Smooth muscle cell (in vitro differentiated cells): ENCODE measurements around the gene CASQ1. TPM values are rescaled to one million over a fixed set of nuclear protein-coding genes. Genes with fewer than 3 reads are reported as not detected.
A peak's percentile ranks its signal among the peaks of the same experiment; 100 is the strongest.

Source experiments
- DNase-seq: peaks from one replicate; lab custom pipeline; 2025; ENCODE audit not compliant: unreplicated experiment; lab: John Stamatoyannopoulos, UW
- H2AFZ ChIP-seq: fragments of 200-600 bp; sonication (generic); 2 replicates; pipeline ENCODE4 v1.6.0; 2016; ENCODE audit warnings: antibody characterized with exemption, low read depth, mild to moderate bottlenecking
- H3F3A ChIP-seq: fragments of 200-600 bp; sonication (generic); 2 replicates; pipeline ENCODE4 v1.6.0; 2017; ENCODE audit warnings: antibody characterized with exemption, low read depth
- H3K27ac ChIP-seq: fragments of 200-600 bp; sonication (generic); 2 replicates; pipeline ENCODE4 v1.5.1; 2016; ENCODE audit warnings: low read depth, mild to moderate bottlenecking
- H3K27me3 ChIP-seq: fragments of 200-600 bp; sonication (generic); 2 replicates; pipeline ENCODE4 v1.6.1; 2016; ENCODE audit warnings: low read depth, mild to moderate bottlenecking
- H3K36me3 ChIP-seq: fragments of 200-600 bp; sonication (generic); 2 replicates; pipeline ENCODE4 v1.5.1; 2016; ENCODE audit warnings: low read depth
- H3K4me1 ChIP-seq: fragments of 200-600 bp; sonication (generic); 2 replicates; pipeline ENCODE4 v1.5.1; 2016; ENCODE audit warnings: low read depth
- H3K4me2 ChIP-seq: fragments of 200-600 bp; sonication (generic); 2 replicates; pipeline ENCODE4 v1.6.0; 2016; ENCODE audit warnings: mild to moderate bottlenecking
- H3K4me3 ChIP-seq: fragments of 200-600 bp; sonication (generic); 2 replicates; pipeline ENCODE4 v1.5.1; 2016; ENCODE audit warnings: mild to moderate bottlenecking
- H3K79me2 ChIP-seq: fragments of 200-600 bp; sonication (generic); 2 replicates; pipeline ENCODE4 v1.6.0; 2016; ENCODE audit warnings: low read depth, mild to moderate bottlenecking
- H3K9ac ChIP-seq: fragments of 200-600 bp; sonication (generic); 2 replicates; pipeline ENCODE4 v1.6.0; 2016; ENCODE audit warnings: low read depth
- H3K9me3 ChIP-seq: fragments of 200-600 bp; sonication (generic); replicated peaks from 2 replicates; pipeline ENCODE4 v1.5.1; 2016; ENCODE audit warnings: low read depth
- H4K20me1 ChIP-seq: fragments of 200-600 bp; sonication (generic); 2 replicates; pipeline ENCODE4 v1.6.0; 2016; ENCODE audit warnings: low read depth
- WGBS: methylation state at CpG from one replicate; pipeline ENCODE4 v1.1.7; 2016; ENCODE audit warnings: low lambda C conversion rate; 5-methylcytosine and 5-hydroxymethylcytosine counted together
- polyA plus RNA-seq: library from polyadenylated mRNA; unstranded; fragments of >200 nt; fragmentation: Nextera tagmentation; extraction: Ambion mirVana; gene quantifications from 2 replicates; pipeline ENCODE4 v1.2.1, GENCODE V29; 2016
- total RNA-seq: library from RNA; depleted of rRNA; stranded (reverse); fragments of >200 nt; gene quantifications from 2 replicates; pipeline ENCODE4 v1.2.3, GENCODE V29; 2014
- TF ChIP-seq, protein P1 (sequence below): fragments of 200-600 bp; sonication (generic); IDR thresholded peaks from 2 replicates; pipeline ENCODE4 v1.5.1; 2017; ENCODE audit warnings: borderline replicate concordance, mild to moderate bottlenecking, antibody characterized with exemption; ENCODE audit not compliant: insufficient read depth, poor library complexity, severe bottlenecking

CASQ1 gene
- total and polyA plus RNA-seq, 2 experiments from 2014 or later: 0.36 TPM; not detected in 1

DNA sequence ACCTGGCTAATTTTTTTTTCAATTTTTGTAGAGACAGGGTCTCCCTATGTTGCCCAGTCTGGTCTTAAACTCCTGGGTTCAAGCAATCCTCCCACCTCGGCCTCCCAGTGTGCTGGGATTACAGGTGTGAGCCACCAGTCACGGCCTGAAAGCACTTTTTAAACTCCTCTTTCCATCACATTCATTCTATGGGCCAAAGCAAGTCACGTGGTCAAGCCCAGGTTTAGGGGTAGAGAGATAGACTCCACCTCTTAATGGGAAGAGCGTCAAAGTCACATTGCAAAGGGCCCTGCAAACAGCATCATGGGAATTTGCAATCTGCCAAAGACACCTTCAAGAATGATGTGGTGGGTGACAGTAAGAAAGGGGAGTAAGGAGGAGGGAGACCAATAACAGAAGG lies 31.8 kb upstream of the CASQ1 start:
- Histone ChIP-seq H3K27ac (no peak overlapping the region), H4K20me1 (no peaks in the 10 kb centered on the region), H3K4me3 (no peak overlapping the region), H3K36me3 (no peaks in the 10 kb centered on the region), H3K9me3 (no peaks in the 10 kb centered on the region), H2AFZ (no peak overlapping the region), H3K9ac (no peak overlapping the region), H3F3A (no peaks in the 10 kb centered on the region), H3K4me1 (no peaks in the 10 kb centered on the region), H3K27me3 (no peaks in the 10 kb centered on the region), H3K79me2 (no peaks in the 10 kb centered on the region), H3K4me2 (no peak overlapping the region)
- no peak for DNase-seq
- 88% methylated on average over 4 of the region's 4 CpGs for WGBS
- TF ChIP-seq, protein P1, sequence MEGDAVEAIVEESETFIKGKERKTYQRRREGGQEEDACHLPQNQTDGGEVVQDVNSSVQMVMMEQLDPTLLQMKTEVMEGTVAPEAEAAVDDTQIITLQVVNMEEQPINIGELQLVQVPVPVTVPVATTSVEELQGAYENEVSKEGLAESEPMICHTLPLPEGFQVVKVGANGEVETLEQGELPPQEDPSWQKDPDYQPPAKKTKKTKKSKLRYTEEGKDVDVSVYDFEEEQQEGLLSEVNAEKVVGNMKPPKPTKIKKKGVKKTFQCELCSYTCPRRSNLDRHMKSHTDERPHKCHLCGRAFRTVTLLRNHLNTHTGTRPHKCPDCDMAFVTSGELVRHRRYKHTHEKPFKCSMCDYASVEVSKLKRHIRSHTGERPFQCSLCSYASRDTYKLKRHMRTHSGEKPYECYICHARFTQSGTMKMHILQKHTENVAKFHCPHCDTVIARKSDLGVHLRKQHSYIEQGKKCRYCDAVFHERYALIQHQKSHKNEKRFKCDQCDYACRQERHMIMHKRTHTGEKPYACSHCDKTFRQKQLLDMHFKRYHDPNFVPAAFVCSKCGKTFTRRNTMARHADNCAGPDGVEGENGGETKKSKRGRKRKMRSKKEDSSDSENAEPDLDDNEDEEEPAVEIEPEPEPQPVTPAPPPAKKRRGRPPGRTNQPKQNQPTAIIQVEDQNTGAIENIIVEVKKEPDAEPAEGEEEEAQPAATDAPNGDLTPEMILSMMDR: no peak

GRCh38 chr1:160159846-160160245 lies 30.5 kb upstream of the CASQ1 start:
- DNase-seq: no peak
- no peaks in the 10 kb centered on the region for H3F3A ChIP-seq

GRCh38 chr1:160161965-160162705 lies 28.2 kb upstream of the CASQ1 start:
- Histone ChIP-seq H4K20me1 (no peaks in the 10 kb centered on the region), H3K4me3 (no peak overlapping the region), H3K79me2 (no peaks in the 10 kb centered on the region), H3K4me1 (no peaks in the 10 kb centered on the region), H3K9ac (no peak overlapping the region), H2AFZ (no peak overlapping the region), H3K4me2 (no peak overlapping the region), H3K27ac (no peak overlapping the region), H3K9me3 (no peaks in the 10 kb centered on the region), H3K27me3 (no peaks in the 10 kb centered on the region), H3K36me3 (no peaks in the 10 kb centered on the region), H3F3A (no peaks in the 10 kb centered on the region)
- TF ChIP-seq, protein P1: peak; percentile 45
- DNase-seq: no peak
- WGBS: 37% methylated on average over 6 of the region's 6 CpGs

More at GRCh38 chr1:160159846-160160245, 30.5 kb upstream of the CASQ1 start:
- Histone ChIP-seq H4K20me1 (no peaks in the 10 kb centered on the region), H3K4me3 (no peak overlapping the region), H3K27me3 (no peaks in the 10 kb centered on the region), H3K79me2 (no peaks in the 10 kb centered on the region), H2AFZ (no peak overlapping the region), H3K4me1 (no peaks in the 10 kb centered on the region), H3K36me3 (no peaks in the 10 kb centered on the region), H3K27ac (no peak overlapping the region), H3K9me3 (no peaks in the 10 kb centered on the region), H3K9ac (no peak overlapping the region), H3K4me2 (no peak overlapping the region)
- TF ChIP-seq, protein P1: no peak

GRCh38 chr1:160162931-160163330 lies 27.4 kb upstream of the CASQ1 start:
- no peak for DNase-seq
- H3K27ac ChIP-seq: no peak overlapping the region
- TF ChIP-seq, protein P1: no peak

More at GRCh38 chr1:160162931-160163330, 27.4 kb upstream of the CASQ1 start:
- H3K27me3 ChIP-seq: no peaks in the 10 kb centered on the region
- no peaks in the 10 kb centered on the region for H3K36me3 ChIP-seq
- no peaks in the 10 kb centered on the region for H3K79me2 ChIP-seq
- whole genome bisulfite sequencing: 88% methylated on average over 2 of the region's 2 CpGs
- no peaks in the 10 kb centered on the region for H4K20me1 ChIP-seq
- no peaks in the 10 kb centered on the region for H3F3A ChIP-seq
- no peak overlapping the region for H3K4me3 ChIP-seq
- no peak overlapping the region for H3K4me2 ChIP-seq
- H3K9me3 ChIP-seq: no peaks in the 10 kb centered on the region
- no peaks in the 10 kb centered on the region for H3K4me1 ChIP-seq
- no peak overlapping the region for H3K9ac ChIP-seq
- no peak overlapping the region for H2AFZ ChIP-seq
